CD4-positive, alpha-beta T cell treated with Interleukin-6 at 100 ng/mL for 8 hours (primary cell): ENCODE data around the gene KLRC1.
"Not testable (repeated sequence)": the region's sequence is repeated elsewhere in the genome, so short reads cannot be mapped to it uniquely, and the experiment has no call there.

Source experiments
- DNase-seq: peaks from one replicate; pipeline ENCODE4 v3.0.0-alpha.2; 2020; ENCODE audit warnings: mixed read lengths, low spot score

The KLRC1 gene

DNA sequence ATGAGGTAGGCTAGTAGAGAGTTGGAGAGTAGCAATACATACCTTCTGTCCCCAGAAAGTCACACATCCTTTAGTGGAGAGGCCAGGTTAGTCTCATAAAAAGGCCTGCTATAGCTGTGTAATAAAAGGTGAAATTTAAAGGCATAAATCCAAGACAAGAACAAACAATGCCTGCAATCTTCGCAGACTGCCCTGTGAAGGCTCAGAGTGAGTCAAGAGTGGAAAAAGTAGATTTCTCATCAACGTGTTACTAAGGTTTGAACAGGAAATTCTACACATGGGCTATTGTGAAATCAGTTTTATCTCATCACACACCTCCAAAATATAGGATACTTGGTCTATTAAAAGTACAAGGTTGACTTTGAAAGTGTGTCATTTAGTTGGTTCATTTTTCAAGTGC lies at the start of gene KLRC1:
TSS of gene KLRC1 (minus strand) at position 222 of the 400 bp plus-strand sequence. CDS start 2,221 bp downstream, outside the sequence.
- no peak for DNase-seq

DNA sequence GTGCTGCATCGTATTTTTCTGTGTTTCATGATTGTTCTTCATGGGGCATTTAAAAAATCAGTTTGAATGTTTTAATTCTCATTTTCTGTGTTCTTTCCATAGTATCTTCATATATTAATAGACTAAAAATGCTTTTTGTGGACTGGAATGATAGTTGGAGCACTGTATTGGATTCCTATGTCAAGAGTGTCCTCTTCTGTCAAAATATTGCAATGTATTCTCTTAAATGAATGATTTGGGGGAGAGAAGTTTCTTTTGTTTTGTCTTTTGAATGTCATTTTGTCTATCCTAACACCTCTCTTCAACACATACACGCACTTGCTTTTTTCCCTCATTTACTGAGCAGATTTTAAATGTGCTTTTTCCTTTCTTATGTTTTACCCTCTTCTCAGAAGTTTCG lies 47.9 kb upstream of the KLRC1 start:
- DNase-seq, result no peak

DNA sequence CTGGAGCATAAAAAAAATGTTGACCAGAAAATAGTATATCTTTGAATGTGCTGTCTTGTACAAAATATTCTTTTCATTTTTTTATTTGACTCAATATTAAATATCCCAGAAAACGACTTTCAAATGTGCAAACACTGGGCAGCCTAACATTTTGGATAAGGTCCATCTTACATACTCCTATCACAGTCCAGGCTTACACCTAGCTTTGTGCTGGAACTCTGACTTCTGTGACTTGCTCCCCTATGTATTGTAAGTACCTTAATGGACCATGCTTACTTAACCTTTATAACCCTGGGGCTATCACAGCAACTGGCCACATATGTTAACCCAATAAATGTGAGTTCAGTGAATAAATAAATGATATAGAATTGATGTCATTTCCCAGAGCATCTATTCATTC lies 44.9 kb upstream of the KLRC1 start:
- no peak for DNase-seq

- DNase-seq, result no peak
Measured at GRCh38 chr12:10497602-10498001, 44.4 kb upstream of the KLRC1 start.

GRCh38 chr12:10491766-10492165 lies 38.6 kb upstream of the KLRC1 start:
- no peak for DNase-seq

- DNase-seq, result not testable (repeated sequence)
Measured at GRCh38 chr12:10487328-10487727, 34.2 kb upstream of the KLRC1 start.

DNA sequence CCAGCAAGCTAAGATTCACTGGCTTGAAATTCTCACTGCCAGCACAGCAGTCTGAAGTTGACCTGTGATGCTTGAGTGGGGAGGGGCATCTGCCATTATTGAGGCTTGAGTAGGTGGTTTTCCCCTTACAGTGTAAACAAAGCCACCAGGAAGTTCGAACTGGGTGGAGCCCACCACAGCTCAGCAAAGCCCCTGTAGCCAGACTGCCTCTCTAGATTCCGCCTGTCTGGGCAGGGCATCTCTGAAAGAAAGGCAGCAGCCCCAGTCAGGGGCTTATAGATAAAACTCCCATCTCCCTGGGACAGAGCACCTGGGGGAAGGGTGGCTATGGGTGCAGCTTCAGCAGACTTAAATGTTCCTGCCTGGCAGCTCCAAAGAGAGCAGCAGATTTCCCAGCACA lies 28.7 kb upstream of the KLRC1 start:
- not testable (repeated sequence) for DNase-seq

- not testable (repeated sequence) for DNase-seq
Measured at GRCh38 chr12:10472808-10473207, 19.6 kb upstream of the KLRC1 start.

DNA sequence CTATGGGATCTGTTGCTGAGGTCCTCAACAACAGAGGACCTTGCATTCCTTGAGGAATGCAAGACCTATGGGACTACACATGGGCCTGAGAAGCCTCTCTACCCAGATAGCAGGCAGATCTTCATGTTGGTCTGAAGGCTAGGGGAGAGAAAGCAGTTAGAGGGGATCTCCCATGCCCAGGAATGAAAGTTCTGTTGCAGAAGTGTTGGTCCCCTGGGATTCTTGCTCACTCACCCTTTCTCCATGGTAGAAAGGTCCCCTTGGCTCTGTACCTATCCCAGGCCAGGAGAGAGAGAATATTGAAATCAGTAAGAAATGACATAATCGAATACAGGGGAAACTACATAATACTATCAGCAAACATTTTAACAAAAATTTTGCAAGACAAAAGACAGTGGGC lies 16.5 kb upstream of the KLRC1 start:
- no peak for DNase-seq

- DNase-seq, result no peak
Measured at GRCh38 chr12:10466311-10466710, 13.1 kb upstream of the KLRC1 start.

GRCh38 chr12:10457760-10458159 lies 4.6 kb upstream of the KLRC1 start:
- no peak for DNase-seq

- no peak for DNase-seq
Measured at GRCh38 chr12:10456856-10457255, 3.7 kb upstream of the KLRC1 start.

- DNase-seq, result no peak
Measured at GRCh38 chr12:10455766-10456165, 2.6 kb upstream of the KLRC1 start.

DNA sequence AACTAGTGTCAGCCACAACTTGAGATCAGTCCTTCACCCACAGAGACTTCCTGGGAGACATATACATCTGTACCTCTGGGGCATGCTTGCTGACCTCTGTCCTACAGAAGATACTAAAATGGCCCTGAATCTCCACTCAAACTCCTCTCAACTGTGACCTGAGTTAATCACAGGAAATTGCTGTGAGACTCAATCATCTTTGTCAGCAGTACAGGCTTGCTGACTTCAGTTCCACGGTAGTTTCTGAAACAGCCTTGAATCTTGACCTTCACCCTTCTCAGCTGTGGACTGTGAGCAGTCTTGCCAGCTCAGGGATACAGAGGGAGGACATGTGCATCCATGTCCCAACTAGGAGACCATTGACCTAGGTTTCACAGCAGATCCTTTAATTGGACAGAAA lies 1.4 kb upstream of the KLRC1 start:
- no peak for DNase-seq

DNA sequence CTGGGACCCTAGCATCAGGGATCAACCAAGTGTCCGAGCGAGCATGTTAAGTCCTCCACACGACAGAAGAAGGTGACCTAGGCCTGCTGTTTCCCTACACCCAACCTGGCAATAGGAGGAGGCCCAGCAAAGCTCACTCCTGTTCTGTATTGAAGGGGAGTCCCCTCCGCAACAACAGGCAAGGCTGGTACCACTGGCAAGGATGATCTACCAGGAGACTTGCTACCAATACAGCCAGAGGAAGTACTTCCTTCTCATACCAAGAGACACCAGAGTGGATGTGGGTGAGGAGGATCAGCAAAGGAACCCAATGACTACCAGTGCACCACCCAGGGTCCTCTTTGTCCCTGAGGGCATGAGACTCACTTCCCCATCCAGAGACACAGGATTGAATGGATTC lies 4.9 kb downstream of the KLRC1 start:
- DNase-seq, result no peak

- not testable (repeated sequence) for DNase-seq
Measured at GRCh38 chr12:10446052-10446451, 7.1 kb downstream of the KLRC1 start.

GRCh38 chr12:10441144-10441543 lies 12.0 kb downstream of the KLRC1 start:
- not testable (repeated sequence) for DNase-seq

- not testable (repeated sequence) for DNase-seq
Measured at GRCh38 chr12:10439608-10440274, 13.4 kb downstream of the KLRC1 start.

DNA sequence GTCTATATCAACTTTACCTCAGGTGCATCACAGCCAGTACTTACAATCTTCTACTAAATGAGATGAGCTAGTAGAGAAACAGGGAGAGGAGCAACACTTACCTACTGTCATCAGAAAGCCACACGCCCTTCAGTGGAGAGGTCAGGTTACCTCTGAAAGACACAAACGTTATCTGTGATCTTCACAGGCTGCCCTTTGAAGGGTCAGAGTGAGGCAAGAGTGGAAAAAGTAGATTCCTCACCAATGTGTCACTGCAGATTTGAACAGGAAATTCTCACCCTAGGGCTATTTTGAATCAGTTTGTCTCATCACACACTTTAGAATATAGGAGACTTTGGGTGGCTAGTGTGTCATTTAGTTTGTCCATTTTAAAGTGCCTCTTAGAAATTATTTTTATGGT lies 15.6 kb downstream of the KLRC1 start:
- not testable (repeated sequence) for DNase-seq

GRCh38 chr12:10435816-10436215 lies 17.4 kb downstream of the KLRC1 start, which contains the start of gene KLRC2:
KLRC2 (minus strand) TSS chr12:10436010; CDS start chr12:10435986, 24 bp downstream.
- DNase-seq, result not testable (repeated sequence)

GRCh38 chr12:10430623-10431022 lies 22.6 kb downstream of the KLRC1 start:
- not testable (repeated sequence) for DNase-seq

- DNase-seq, result not testable (repeated sequence)
Measured at GRCh38 chr12:10425938-10426337, 27.2 kb downstream of the KLRC1 start.

DNA sequence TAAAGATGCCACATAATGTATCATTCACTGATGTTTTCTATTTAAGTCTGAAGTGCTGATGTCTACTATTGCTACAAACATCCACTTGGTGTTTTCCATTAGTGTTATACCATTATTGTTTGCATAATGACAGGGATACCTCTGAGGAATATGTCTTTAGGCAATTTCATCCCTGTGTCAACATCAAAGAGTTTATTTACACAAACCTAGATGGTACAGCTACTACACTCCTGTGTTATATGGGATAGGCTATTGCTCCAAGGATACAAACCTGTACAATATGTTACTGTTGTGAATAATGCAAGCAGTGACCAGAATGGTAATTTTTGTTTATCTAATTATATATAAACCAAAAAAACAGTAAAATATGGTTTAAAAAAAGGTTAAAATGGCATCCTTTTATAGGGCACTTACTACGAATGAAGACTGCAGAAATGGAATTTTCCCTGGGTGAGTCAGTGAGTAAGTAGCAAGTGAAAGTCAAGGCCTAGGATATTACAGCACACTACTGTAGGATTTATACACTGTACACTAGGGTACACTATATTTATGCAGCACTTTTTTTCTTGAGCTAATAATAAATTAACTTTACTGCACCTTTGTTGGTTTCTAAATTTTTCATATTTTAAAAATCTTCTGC lies 28.8 kb downstream of the KLRC1 start:
- DNase-seq, result not testable (repeated sequence)

DNA sequence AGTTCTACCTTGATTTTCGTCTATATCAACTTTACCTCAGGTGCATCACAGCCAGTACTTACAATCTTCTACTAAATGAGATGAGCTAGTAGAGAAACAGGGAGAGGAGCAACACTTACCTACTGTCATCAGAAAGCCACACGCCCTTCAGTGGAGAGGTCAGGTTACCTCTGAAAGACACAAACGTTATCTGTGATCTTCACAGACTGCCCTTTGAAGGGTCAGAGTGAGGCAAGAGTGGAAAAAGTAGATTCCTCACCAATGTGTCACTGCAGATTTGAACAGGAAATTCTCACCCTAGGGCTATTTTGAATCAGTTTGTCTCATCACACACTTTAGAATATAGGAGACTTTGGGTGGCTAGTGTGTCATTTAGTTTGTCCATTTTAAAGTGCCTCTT lies 31.0 kb downstream of the KLRC1 start:
- not testable (repeated sequence) for DNase-seq
